Naive thymus-derived CD4-positive, alpha-beta T cell (primary cell): ENCODE measurements around the gene QSOX2. TPM values are rescaled to one million over a fixed set of nuclear protein-coding genes. Genes with fewer than 3 reads are reported as not detected.

Experiments used
- ATAC-seq: fragments of 150-1000 bp; cut with Tn5 transposase; 2 replicates; pipeline ENCODE4 v1.10.0; 2021; ENCODE audit warnings: mild to moderate bottlenecking, moderate library complexity
- CTCF ChIA-PET: fragments of 350-600 bp; sonication (Branson Sonifier 250); formaldehyde crosslinking; loops from one replicate; lab custom pipeline; 2021; ENCODE audit warnings: antibody characterized with exemption; lab: Charles Lee
- POLR2A ChIA-PET: fragments of 350-600 bp; sonication (Branson Sonifier 250); formaldehyde crosslinking; loops from one replicate; lab custom pipeline; 2021; ENCODE audit warnings: antibody characterized with exemption, inconsistent platforms; lab: Charles Lee
- DNase-seq, 9 donors: peaks; one replicate each; pipeline versions ENCODE4 v3.0.0 to v3.0.0-alpha.2; 2020 to 2022; ENCODE audit warnings: mixed read lengths in 1 of 9
- H3K27ac ChIP-seq: one replicate; pipeline ENCODE4 v1.7.0; 2013; ENCODE audit warnings: mild to moderate bottlenecking, low read depth, low read length, moderate library complexity
- H3K27me3 ChIP-seq, 2 donors: one replicate each; pipeline ENCODE4 v1.7.0; 2013; ENCODE audit warnings: low read length in 2 of 2, mild to moderate bottlenecking in 2 of 2, moderate library complexity in 2 of 2; ENCODE audit not compliant: control insufficient read depth in 2 of 2, insufficient read depth in 2 of 2
- H3K36me3 ChIP-seq, 3 experiments: 1 replicate in 2 of 3; 2 replicates in 1 of 3; pipeline ENCODE4 v1.7.0; 2013; ENCODE audit warnings: low read length in 3 of 3, mild to moderate bottlenecking in 3 of 3, moderate library complexity in 1 of 3; ENCODE audit not compliant: insufficient read depth in 3 of 3, control insufficient read depth in 2 of 3
- H3K4me1 ChIP-seq, 2 donors: one replicate each; pipeline ENCODE4 v1.7.0; 2013; ENCODE audit warnings: low read length in 2 of 2, mild to moderate bottlenecking in 2 of 2, moderate library complexity in 1 of 2; ENCODE audit not compliant: control insufficient read depth in 2 of 2, insufficient read depth in 2 of 2
- H3K4me3 ChIP-seq: 2 replicates; pipeline ENCODE4 v1.7.0; 2013; ENCODE audit warnings: mild to moderate bottlenecking, low read length
- H3K9me3 ChIP-seq, 3 experiments: 1 replicate in 2 of 3; 2 replicates in 1 of 3; pipeline ENCODE4 v1.7.0; 2013; ENCODE audit warnings: low read length in 3 of 3; ENCODE audit not compliant: control insufficient read depth in 2 of 3
- H3K27ac Mint-ChIP-seq, 9 donors: one replicate each; pipeline ENCODE4 v1.8.0; 2020 to 2022; ENCODE audit warnings: mixed read lengths in 9 of 9, mild to moderate bottlenecking in 8 of 9, moderate library complexity in 5 of 9, inconsistent platforms in 2 of 9
- H3K27me3 Mint-ChIP-seq, 5 donors: one replicate each; pipeline ENCODE4 v1.8.0; 2021 to 2022; ENCODE audit warnings: mixed read lengths in 5 of 5, mild to moderate bottlenecking in 1 of 5
- H3K36me3 Mint-ChIP-seq, 5 donors: one replicate each; pipeline ENCODE4 v1.8.0; 2020 to 2022; ENCODE audit warnings: mixed read lengths in 5 of 5, mild to moderate bottlenecking in 3 of 5, inconsistent platforms in 1 of 5
- H3K4me1 Mint-ChIP-seq, 7 donors: one replicate each; pipeline ENCODE4 v1.8.0; 2020 to 2022; ENCODE audit warnings: mixed read lengths in 7 of 7, mild to moderate bottlenecking in 3 of 7, inconsistent platforms in 1 of 7
- H3K4me3 Mint-ChIP-seq, 10 donors: one replicate each; pipeline ENCODE4 v1.8.0; 2020 to 2022; ENCODE audit warnings: mild to moderate bottlenecking in 10 of 10, mixed read lengths in 10 of 10, moderate library complexity in 6 of 10, inconsistent platforms in 2 of 10
- H3K9me3 Mint-ChIP-seq, 11 donors: one replicate each; pipeline ENCODE4 v1.8.0; 2020 to 2022; ENCODE audit warnings: mixed read lengths in 11 of 11, mild to moderate bottlenecking in 4 of 11, inconsistent platforms in 1 of 11, moderate library complexity in 1 of 11
- intact Hi-C, 2 donors: fragments of 100-400 bp; cut with micrococcal nuclease; formaldehyde crosslinking; loops; one replicate each; pipeline ENCODE4 v1.15.1; 2023
- polyA plus RNA-seq, 2 donors: library from polyadenylated mRNA; unstranded; fragments of 300-500 nt; fragmentation: Illumina TruSeq; gene quantifications; one replicate each; pipeline ENCODE4 v1.2.3, GENCODE V29; 2021
- total RNA-seq, 6 experiments: library from RNA in 5 of 6; stranded (reverse) in 5 of 6; gene quantifications; 1 replicate in 5 of 6; 2 replicates in 1 of 6; pipeline ENCODE4 v1.2.3 and lab custom pipeline; 2021 to 2026

The QSOX2 gene
- total and polyA plus RNA-seq, 7 experiments from 2014 or later = 0.26 to 15.9 (median 11.9) TPM

DNA sequence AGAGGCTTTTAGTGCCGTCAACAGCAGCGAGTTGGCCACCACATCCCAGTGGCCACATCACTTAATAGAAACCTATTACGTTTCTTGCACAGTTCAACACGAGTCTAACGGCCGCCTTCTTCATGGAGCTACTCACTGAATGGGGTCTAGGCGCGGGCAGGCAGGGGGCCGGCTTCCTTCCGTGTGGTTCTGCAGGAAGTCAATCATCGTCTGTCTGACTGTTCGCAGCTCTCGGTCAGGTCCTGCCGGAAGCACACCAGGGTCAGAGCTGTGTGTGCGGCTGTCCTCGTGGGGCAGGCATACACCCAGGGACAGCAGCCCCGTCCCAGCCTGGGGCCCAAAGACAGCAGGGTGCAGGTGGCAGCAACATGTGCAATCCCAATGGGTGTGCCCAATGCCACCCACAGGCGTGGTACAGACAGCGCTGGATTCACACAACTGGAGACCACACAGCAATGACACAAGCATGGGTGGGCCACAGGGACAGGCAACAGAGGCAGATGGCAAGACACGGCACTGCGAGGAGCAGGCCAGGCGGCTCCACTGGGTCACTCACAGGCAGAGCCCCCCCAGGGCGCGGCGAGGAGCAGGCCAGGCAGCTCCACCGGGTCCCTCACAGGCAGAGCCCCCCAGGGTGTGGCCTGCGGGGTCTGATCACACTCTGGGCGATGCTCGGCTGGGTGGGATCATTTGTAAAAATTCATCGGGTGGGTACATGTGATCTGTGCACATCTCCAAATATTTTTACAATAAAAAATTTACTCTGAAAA is 21.6 kb downstream of the QSOX2 start:
- ATAC-seq (no peak), DNase-seq (no peak)
- Histone ChIP-seq H3K27me3 (no peaks in the 10 kb centered on the region), H3K36me3 (peaks cover 0 to 63% (median 0%) of the 10 kb centered on the region in 3 experiments), H3K4me1 (no peaks in the 10 kb centered on the region), H3K4me3 (no peak overlapping the region), H3K27ac (no peak overlapping the region), H3K9me3 (no peaks in the 10 kb centered on the region)
- POLR2A ChIA-PET = interaction anchor here (1.3 kb wide), 1 partner anchor 43 kb away, joined by 3 read pairs; no protein-coding TSS in a partner anchor
- intact Hi-C loops = no loop called here
- CTCF ChIA-PET = interaction anchor here (0.6 to 1.0 kb wide), 2 partner anchors 43 to 127 kb away, joined by 3 to 4 read pairs; no protein-coding TSS in a partner anchor
- Mint-ChIP-seq H3K4me3 (no peak overlapping the region), H3K27ac (no peak overlapping the region), H3K4me1 (peaks cover 4 to 19% (median 14%) of the 10 kb centered on the region in 7 donors), H3K9me3 (no peaks in the 10 kb centered on the region), H3K36me3 (peaks cover 0 to 53% (median 14%) of the 10 kb centered on the region in 5 donors), H3K27me3 (no peaks in the 10 kb centered on the region)

DNA sequence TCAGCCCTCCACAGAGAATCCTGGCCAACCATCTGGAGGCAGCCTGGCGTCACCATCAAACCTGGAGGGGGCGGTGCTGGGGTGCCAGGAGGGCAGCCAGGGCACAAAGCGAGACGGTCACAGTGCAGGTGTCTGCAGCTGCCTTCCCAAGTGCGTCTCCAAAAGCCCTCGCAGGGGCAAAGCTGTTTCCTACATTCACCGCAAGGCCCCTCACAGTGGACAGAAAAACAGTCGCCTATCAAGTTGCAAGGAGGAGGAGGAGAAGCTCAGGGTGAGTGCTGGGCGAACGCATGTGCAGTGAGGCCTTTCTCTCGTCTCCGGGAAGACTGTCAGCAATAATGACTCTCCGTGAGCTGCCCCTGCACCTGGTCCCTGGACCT is 22.7 kb downstream of the QSOX2 start:
- H3K36me3 Mint-ChIP-seq = peaks cover 0 to 56% (median 13%) of the 10 kb centered on the region in 5 donors
- DNase-seq (no peak), ATAC-seq (no peak)
- Histone ChIP-seq H3K36me3 (peaks cover 0 to 75% (median 0%) of the 10 kb centered on the region in 3 experiments), H3K4me3 (no peak overlapping the region), H3K9me3 (no peaks in the 10 kb centered on the region), H3K4me1 (no peaks in the 10 kb centered on the region), H3K27ac (no peak overlapping the region), H3K27me3 (no peaks in the 10 kb centered on the region)
- no peaks in the 10 kb centered on the region for H3K27me3 Mint-ChIP-seq
- H3K4me3 Mint-ChIP-seq = no peak overlapping the region
- CTCF ChIA-PET = no interaction called here
- no peaks in the 10 kb centered on the region for H3K9me3 Mint-ChIP-seq
- POLR2A ChIA-PET = interaction anchor here (1.3 kb wide), 1 partner anchor 44 kb away, joined by 3 read pairs; no protein-coding TSS in a partner anchor
- H3K4me1 Mint-ChIP-seq = peaks cover 4 to 14% (median 5%) of the 10 kb centered on the region in 7 donors
- H3K27ac Mint-ChIP-seq = no peak overlapping the region
- intact Hi-C loops = no loop called here

DNA sequence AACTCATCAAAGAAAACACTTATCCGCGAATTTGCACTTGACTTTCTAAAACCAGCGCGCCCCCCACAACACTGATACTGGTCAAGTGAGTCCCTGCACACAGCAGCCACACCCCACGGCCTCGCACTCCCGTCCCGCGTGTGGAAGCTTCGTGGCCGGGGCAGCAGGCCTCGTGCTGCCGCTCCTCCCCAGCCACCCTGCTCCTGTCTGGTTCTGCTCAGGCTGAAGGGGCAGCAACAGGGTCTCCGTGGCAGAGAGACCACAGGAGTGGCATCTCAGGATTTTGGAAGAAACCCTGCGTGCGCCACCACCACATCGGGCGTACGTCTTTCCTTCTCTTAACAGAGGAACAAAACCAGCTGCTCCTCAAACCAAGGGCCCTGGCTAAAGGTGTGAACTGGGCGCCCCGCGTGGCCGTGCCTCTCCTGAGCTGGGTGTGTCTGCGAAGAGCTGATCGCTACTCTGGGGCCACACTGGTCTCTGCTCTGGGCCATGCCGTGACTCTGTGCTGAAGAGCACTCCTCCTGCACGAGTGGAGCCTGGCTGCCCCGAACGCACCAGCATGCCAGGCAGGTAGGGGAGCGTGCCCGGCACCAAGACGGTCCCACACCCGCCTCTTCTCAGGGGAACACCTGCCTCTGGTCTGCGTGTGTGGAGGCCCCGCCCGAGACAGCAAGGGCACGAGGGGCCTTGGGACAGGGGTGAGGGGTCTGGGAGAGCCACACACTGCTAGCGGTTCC is 23.3 kb downstream of the QSOX2 start:
- Histone ChIP-seq H3K4me3 (no peak overlapping the region), H3K9me3 (no peaks in the 10 kb centered on the region), H3K4me1 (no peaks in the 10 kb centered on the region), H3K27me3 (no peaks in the 10 kb centered on the region), H3K27ac (no peak overlapping the region), H3K36me3 (peaks cover 0 to 80% (median 0%) of the 10 kb centered on the region in 3 experiments)
- H3K27me3 Mint-ChIP-seq = no peaks in the 10 kb centered on the region
- H3K36me3 Mint-ChIP-seq = peaks cover 0 to 58% (median 13%) of the 10 kb centered on the region in 5 donors
- ChIA-PET CTCF (no interaction called here), POLR2A (interaction anchor here (1.3 kb wide), 1 partner anchor 45 kb away, joined by 3 read pairs; no protein-coding TSS in a partner anchor)
- ATAC-seq = no peak
- H3K4me1 Mint-ChIP-seq = peaks cover under 1 to 11% (median 4%) of the 10 kb centered on the region in 7 donors
- DNase-seq = no peak
- peak overlapping the region in 1 of 9 donors; percentile 70 for H3K27ac Mint-ChIP-seq
- H3K4me3 Mint-ChIP-seq = no peak overlapping the region
- intact Hi-C loops = no loop called here
- H3K9me3 Mint-ChIP-seq = no peaks in the 10 kb centered on the region

DNA sequence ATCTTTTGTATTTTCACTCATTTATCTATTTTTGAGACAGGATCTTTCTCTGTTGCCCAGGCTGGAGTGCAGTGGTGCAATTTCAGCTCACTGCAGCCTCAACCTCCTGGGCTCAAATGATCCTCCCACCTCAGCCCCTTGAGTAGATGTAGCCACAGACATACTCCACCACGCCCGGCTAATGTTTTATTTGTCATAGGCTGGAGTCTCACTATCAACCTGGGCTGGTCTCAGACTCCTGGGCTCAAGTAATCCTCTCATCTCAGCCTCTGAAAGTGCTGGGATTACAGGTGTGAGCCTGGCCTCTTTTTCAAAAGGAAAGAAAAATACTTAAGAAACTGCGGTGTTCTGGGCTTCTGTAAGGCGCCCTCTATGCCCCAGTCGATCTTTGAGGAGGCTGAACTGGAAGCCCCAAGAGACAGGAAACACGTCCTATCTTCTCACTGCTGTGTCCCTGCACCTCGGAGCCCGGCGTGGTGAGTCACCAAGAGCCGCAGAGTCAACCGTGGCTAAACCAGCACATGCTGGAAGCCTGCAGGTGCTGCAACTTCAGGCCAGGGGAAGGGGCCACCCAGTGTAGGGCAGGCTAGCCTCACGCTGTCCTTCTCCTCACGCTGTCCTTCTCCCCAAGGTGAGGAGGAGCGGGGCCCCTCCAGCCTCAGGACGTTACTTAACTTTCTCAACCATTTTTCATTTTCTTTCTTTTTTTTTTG is 25.4 kb downstream of the QSOX2 start:
- intact Hi-C loops = no loop called here
- POLR2A ChIA-PET = no interaction called here
- H3K9me3 ChIP-seq = no peaks in the 10 kb centered on the region
- Mint-ChIP-seq H3K36me3 (peaks cover 0 to 64% (median 22%) of the 10 kb centered on the region in 5 donors), H3K4me3 (no peak overlapping the region), H3K4me1 (peaks cover 0 to 3% (median 2%) of the 10 kb centered on the region in 7 donors), H3K27me3 (no peaks in the 10 kb centered on the region), H3K27ac (peak overlapping the region in 1 of 9 donors; percentile 18), H3K9me3 (no peaks in the 10 kb centered on the region)
- no peaks in the 10 kb centered on the region for H3K4me1 ChIP-seq
- H3K4me3 ChIP-seq = no peak overlapping the region
- peaks cover 0 to 94% (median 0%) of the 10 kb centered on the region in 3 experiments for H3K36me3 ChIP-seq
- ATAC-seq (no peak), DNase-seq (no peak)
- no peaks in the 10 kb centered on the region for H3K27me3 ChIP-seq
- CTCF ChIA-PET = no interaction called here
- no peak overlapping the region for H3K27ac ChIP-seq

DNA sequence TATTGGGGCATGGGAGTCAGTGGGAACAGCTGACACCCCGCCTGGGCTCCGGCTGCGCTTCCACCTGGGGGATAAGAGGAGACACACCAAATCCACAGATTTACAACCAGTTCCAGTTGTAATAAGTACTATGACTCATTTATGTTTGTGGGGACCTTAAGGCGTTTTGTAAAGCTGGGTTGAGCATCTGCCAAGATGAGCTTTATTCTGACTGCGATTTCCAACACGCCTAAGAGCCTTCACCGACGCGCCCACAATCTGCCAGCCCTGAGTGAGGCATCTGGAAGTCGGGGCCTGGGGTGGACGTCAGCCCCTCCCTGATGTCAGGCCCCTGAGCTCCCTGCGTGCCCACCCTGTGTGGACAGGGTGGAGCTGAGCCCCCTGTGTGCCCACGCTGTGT is 26.3 kb downstream of the QSOX2 start:
- Mint-ChIP-seq H3K27ac (no peak overlapping the region), H3K4me1 (peaks cover 0 to 2% (median 0%) of the 10 kb centered on the region in 7 donors), H3K4me3 (no peak overlapping the region), H3K27me3 (no peaks in the 10 kb centered on the region), H3K36me3 (peaks cover 4 to 68% (median 27%) of the 10 kb centered on the region in 5 donors), H3K9me3 (peaks cover 0 to 2% (median 0%) of the 10 kb centered on the region in 11 donors)
- Histone ChIP-seq H3K27ac (no peak overlapping the region), H3K36me3 (peaks cover 0 to 98% (median 4%) of the 10 kb centered on the region in 3 experiments), H3K9me3 (no peaks in the 10 kb centered on the region), H3K27me3 (no peaks in the 10 kb centered on the region), H3K4me1 (no peaks in the 10 kb centered on the region), H3K4me3 (no peak overlapping the region)
- ChIA-PET POLR2A (no interaction called here), CTCF (no interaction called here)
- intact Hi-C loops = no loop called here
- no peak for DNase-seq
- no peak for ATAC-seq

DNA sequence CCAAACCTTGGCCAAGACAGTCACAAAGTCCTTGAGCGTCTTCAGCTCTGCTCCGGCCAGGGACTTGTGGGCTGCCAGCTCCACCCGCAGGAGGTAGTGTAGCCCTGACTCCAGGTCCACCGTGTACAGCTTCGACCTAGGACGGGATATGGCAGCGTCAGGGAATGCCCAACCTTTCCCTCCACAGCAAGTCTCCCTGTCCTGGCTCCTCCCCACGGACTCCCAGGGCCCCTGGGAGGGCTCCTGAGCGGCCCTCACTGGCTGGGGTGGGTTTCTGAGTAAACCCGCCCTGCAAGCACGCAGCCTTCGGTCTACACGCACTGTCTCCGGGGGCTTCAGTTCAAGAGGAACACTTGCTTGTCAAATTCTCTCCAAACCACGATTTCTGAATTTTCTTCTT is 26.9 kb downstream of the QSOX2 start:
- peaks cover 4 to 69% (median 27%) of the 10 kb centered on the region in 5 donors for H3K36me3 Mint-ChIP-seq
- no peaks in the 10 kb centered on the region for H3K27me3 Mint-ChIP-seq
- peaks cover 0 to 2% (median 0%) of the 10 kb centered on the region in 11 donors for H3K9me3 Mint-ChIP-seq
- CTCF ChIA-PET = no interaction called here
- H3K4me3 ChIP-seq = no peak overlapping the region
- H3K4me1 Mint-ChIP-seq = peaks cover 0 to 2% (median 0%) of the 10 kb centered on the region in 7 donors
- H3K27ac ChIP-seq = no peak overlapping the region
- no peaks in the 10 kb centered on the region for H3K9me3 ChIP-seq
- H3K36me3 ChIP-seq = peaks cover 0 to 98% (median 4%) of the 10 kb centered on the region in 3 experiments
- no peaks in the 10 kb centered on the region for H3K4me1 ChIP-seq
- DNase-seq = no peak
- POLR2A ChIA-PET = no interaction called here
- H3K4me3 Mint-ChIP-seq = no peak overlapping the region
- H3K27ac Mint-ChIP-seq = no peak overlapping the region
- ATAC-seq = no peak
- intact Hi-C loops = no loop called here
- no peaks in the 10 kb centered on the region for H3K27me3 ChIP-seq
